ENCODE results near the gene CYP11A1. TPM values are rescaled to one million over a fixed set of nuclear protein-coding genes. Genes with fewer than 3 reads are reported as not detected.

The CYP11A1 gene
- total RNA-seq, 4 donors from 2014 or later, result 0.47 to 1.4 (median 0.53) TPM; not detected in 1

DNA sequence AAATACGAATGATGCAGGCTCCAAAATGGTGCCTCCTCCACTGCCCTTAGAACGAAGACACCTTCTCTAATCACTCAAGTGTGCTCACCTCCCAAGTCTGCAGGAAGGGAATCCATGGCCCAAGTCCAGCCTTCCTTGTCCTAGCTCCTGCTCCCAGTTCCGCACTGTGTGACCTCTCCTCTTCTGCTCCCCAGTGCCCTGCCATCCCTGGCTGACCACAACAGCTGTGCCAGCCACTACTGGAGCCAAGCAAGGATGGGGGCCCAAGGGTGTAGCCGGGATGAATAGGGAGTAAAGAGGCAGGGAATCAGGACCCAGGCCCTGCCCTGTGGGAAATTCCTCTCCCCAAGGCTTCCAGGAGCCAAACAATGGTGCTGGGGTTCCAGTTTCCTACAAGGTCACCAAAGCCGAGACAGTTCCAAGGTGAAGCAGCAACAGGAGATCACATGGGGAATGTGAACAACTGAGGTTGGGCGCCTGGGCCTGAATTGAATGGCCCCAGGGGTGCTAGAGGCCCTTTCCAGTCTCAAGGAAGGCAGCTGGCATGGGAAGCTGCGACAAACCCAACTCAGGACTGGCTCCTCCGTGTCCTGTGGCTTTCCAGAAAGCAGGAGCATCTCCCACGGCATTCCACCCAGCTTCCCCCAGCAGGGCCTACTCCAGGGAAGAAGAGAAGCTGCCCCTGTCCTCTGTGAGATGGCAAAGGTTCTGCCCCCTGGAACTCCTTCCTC is 46.1 kb upstream of the CYP11A1 start:
- H3K36me3 ChIP-seq, result peaks cover 17% of the 10 kb centered on the region
- DNase-seq (ENCODE audit: low spot score in 2 of 2), result no peak
- no peak overlapping the region for H3K27ac ChIP-seq
- H3K9me3 ChIP-seq, result no peaks in the 10 kb centered on the region
- H3K4me3 ChIP-seq, result no peak overlapping the region
- no peaks in the 10 kb centered on the region for H3K27me3 ChIP-seq
- no peaks in the 10 kb centered on the region for H3K4me1 ChIP-seq
- no peak for TF ChIP-seq POLR2AphosphoS5 (IDR thresholded peaks at IDR 0.05)
- TF ChIP-seq POLR2A (IDR thresholded peaks at IDR 0.05), result no peak
- no peak for TF ChIP-seq EP300 (IDR thresholded peaks at IDR 0.05)
- TF ChIP-seq, protein P1, sequence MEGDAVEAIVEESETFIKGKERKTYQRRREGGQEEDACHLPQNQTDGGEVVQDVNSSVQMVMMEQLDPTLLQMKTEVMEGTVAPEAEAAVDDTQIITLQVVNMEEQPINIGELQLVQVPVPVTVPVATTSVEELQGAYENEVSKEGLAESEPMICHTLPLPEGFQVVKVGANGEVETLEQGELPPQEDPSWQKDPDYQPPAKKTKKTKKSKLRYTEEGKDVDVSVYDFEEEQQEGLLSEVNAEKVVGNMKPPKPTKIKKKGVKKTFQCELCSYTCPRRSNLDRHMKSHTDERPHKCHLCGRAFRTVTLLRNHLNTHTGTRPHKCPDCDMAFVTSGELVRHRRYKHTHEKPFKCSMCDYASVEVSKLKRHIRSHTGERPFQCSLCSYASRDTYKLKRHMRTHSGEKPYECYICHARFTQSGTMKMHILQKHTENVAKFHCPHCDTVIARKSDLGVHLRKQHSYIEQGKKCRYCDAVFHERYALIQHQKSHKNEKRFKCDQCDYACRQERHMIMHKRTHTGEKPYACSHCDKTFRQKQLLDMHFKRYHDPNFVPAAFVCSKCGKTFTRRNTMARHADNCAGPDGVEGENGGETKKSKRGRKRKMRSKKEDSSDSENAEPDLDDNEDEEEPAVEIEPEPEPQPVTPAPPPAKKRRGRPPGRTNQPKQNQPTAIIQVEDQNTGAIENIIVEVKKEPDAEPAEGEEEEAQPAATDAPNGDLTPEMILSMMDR (IDR thresholded peaks at IDR 0.05), result no peak
- 88% methylated on average over 9 of the region's 9 CpGs for WGBS

DNA sequence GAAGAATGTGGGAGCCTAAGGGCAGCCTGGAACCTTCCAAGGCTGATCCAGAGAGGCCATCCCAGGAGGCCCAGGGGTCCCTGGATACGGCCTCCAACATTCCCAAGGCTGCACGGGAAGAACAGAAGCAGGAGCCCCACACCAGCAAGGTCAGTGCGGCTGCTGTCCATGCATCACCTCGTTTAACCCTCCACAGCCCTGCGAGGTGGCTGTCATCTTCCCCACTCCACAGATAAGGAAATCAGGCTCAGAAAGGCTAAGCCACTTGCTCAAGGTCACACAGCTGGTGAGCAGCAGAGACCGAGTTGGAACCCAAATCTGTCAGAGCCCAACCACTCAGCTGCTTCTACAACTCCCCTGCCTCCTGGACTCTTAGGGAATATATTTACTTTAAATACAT is 44.7 kb upstream of the CYP11A1 start:
- TF ChIP-seq, protein P1 (IDR thresholded peaks at IDR 0.05), result no peak
- TF ChIP-seq POLR2A (IDR thresholded peaks at IDR 0.05), result no peak
- no peak for TF ChIP-seq EP300 (IDR thresholded peaks at IDR 0.05)
- TF ChIP-seq POLR2AphosphoS5 (IDR thresholded peaks at IDR 0.05), result no peak
- Histone ChIP-seq H3K27ac (no peak overlapping the region), H3K27me3 (no peaks in the 10 kb centered on the region), H3K4me3 (no peak overlapping the region), H3K9me3 (no peaks in the 10 kb centered on the region), H3K36me3 (peaks cover 17% of the 10 kb centered on the region), H3K4me1 (peaks cover 7% of the 10 kb centered on the region)
- no peak for DNase-seq (ENCODE audit: low spot score in 2 of 2)
- 69% methylated on average over 6 of the region's 6 CpGs for WGBS

GRCh38 chr15:74411686-74412085 is 44.2 kb upstream of the CYP11A1 start:
- no peak for DNase-seq (ENCODE audit: low spot score in 2 of 2)
- peaks cover 7% of the 10 kb centered on the region for H3K4me1 ChIP-seq
- no peak overlapping the region for H3K27ac ChIP-seq
- no peaks in the 10 kb centered on the region for H3K9me3 ChIP-seq
- no peak overlapping the region for H3K4me3 ChIP-seq
- no peaks in the 10 kb centered on the region for H3K27me3 ChIP-seq
- H3K36me3 ChIP-seq, result peaks cover 17% of the 10 kb centered on the region
- 91% methylated on average over 4 of the region's 12 CpGs for WGBS
- TF ChIP-seq POLR2AphosphoS5 (IDR thresholded peaks at IDR 0.05) (no peak), EP300 (IDR thresholded peaks at IDR 0.05) (no peak), POLR2A (IDR thresholded peaks at IDR 0.05) (no peak)
- TF ChIP-seq, protein P1 (IDR thresholded peaks at IDR 0.05), result no peak

GRCh38 chr15:74410502-74410901 is 43.1 kb upstream of the CYP11A1 start:
- no peak overlapping the region for H3K4me3 ChIP-seq
- H3K27me3 ChIP-seq, result no peaks in the 10 kb centered on the region
- WGBS, result 80% methylated on average over 4 of the region's 18 CpGs
- TF ChIP-seq EP300 (IDR thresholded peaks at IDR 0.05) (no peak), POLR2A (IDR thresholded peaks at IDR 0.05) (no peak), POLR2AphosphoS5 (IDR thresholded peaks at IDR 0.05) (no peak)
- TF ChIP-seq, protein P1 (IDR thresholded peaks at IDR 0.05), result no peak
- H3K9me3 ChIP-seq, result no peaks in the 10 kb centered on the region
- no peak overlapping the region for H3K27ac ChIP-seq
- no peak for DNase-seq (ENCODE audit: low spot score in 2 of 2)
- H3K4me1 ChIP-seq, result peaks cover 7% of the 10 kb centered on the region
- H3K36me3 ChIP-seq, result peaks cover 17% of the 10 kb centered on the region

GRCh38 chr15:74409225-74409624 is 41.8 kb upstream of the CYP11A1 start:
- peaks cover 7% of the 10 kb centered on the region for H3K4me1 ChIP-seq
- 89% methylated on average over 7 of the region's 7 CpGs for WGBS
- no peak overlapping the region for H3K4me3 ChIP-seq
- H3K27me3 ChIP-seq, result no peaks in the 10 kb centered on the region
- TF ChIP-seq, protein P1 (IDR thresholded peaks at IDR 0.05), result no peak
- TF ChIP-seq EP300 (IDR thresholded peaks at IDR 0.05) (no peak), POLR2AphosphoS5 (IDR thresholded peaks at IDR 0.05) (no peak), POLR2A (IDR thresholded peaks at IDR 0.05) (no peak)
- H3K36me3 ChIP-seq, result peaks cover 17% of the 10 kb centered on the region
- DNase-seq (ENCODE audit: low spot score in 2 of 2), result no peak
- H3K27ac ChIP-seq, result no peak overlapping the region
- no peaks in the 10 kb centered on the region for H3K9me3 ChIP-seq

Measured in suprapubic skin (tissue), 4 donors.